Ramos (cell line): Measurements from ENCODE around the gene CISTR.
"Not testable (repeated sequence)": the region's sequence is repeated elsewhere in the genome, so short reads cannot be mapped to it uniquely, and the experiment has no call there.

Experiments
- in situ Hi-C: fragments of 300-500 bp; cut with MboI; formaldehyde crosslinking; loops from one replicate; pipeline ENCODE4 v1.14.3; 2022; ENCODE audit warnings: low sequenced_read_pairs; ENCODE audit not compliant: unreplicated experiment

CISTR gene

DNA sequence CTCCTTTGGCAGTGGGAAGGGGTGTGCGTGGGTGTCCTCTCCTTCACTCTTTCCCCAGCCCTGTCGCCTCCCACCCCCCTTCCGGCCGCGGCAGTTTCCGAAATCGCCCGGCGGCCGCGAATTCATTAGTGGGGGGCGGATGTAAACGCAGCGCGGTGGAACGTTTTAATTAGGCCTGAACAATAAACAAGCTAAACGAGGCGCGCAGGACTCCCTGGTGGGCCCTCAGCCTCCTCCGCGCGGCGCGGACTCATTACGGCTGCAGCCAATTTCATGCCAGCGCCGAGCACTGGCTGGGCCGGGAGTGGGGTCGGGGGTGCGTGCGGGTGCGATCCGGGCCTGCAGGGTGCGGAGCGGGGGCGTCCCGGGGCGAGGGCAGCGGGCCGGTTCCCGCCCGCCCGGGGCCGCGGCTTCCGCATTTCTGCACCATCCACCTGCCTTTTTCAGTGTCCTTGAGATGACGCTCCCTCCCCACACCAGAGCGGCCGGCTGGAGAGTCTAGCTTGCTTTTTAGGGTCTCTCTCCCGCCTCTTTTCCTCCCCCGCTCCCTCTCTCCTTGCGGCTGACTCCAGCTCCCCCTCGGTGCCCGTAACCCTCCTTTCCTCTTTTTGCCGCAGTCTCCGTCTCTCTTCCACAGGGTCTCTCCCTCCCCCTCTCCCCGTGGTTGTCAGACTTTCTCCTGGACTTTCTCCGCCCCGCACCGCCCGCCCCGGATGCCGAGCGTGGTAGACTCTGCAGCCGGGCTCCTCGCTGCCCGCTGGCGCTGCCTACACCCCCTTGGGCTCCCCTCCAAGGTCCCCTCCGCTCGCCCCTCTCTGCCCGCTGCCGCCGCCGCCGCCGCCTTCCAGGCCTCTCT is at the start of gene CISTR:
Gene CISTR, minus strand, starts transcription at position 644 of the 856 bp plus-strand sequence.
- in situ Hi-C loops = no loop called here

GRCh38 chr12:53798575-53798974 is 46.8 kb upstream of the CISTR start:
- in situ Hi-C loops = no loop called here

DNA sequence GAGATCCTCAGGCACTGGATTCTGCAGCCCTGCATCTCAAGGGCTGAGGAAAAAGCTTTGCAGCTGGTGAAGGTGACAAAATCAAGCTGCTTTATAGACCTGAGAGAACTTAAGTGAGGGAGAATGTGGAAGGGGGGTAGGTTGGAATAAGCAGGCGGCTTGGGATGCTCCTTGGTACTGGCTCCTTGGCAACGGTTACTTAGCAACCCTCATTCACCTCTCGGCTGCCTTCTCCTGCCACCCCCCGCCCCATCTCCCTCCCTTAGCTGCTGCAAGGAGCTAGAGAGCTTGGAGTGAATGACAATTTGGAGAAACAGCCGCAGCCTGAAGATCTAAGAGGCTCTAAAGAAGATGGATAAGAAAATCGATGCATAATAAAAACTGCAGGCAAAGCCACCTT is 44.1 kb upstream of the CISTR start:
- in situ Hi-C loops = no loop called here

- in situ Hi-C loops = no loop called here
These were observed 41.4 kb upstream of the CISTR start for GRCh38 chr12:53793221-53793620.

DNA sequence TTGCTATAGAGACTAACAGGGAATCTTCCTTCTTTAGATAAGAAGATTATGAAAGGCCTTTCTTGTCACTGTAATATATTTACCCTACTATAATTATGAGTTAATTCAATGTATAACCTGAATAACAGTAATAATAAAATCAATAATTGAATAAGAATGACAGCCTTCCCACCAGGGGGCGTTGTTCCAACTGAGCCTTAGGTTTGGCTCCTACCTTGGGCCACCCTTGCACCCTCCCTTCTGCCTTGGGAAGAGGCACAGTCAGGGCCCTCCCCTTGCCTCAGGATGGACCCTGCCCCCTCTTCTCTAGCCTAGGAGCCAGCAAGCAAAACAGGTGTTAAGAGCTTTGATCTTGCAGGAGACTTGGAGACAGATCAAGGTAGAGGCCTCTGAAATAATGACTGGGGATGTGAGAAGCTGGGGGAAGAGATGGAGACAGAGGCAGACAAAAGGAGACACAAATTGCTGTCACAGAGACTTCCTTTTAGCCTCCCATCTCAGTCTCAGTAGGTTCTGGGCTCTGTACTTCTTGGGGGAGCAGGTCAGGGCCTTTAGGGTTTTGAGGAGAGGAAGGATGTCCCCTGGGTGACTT is 40.1 kb upstream of the CISTR start:
- in situ Hi-C loops = no loop called here

GRCh38 chr12:53789570-53789969 is 37.8 kb upstream of the CISTR start:
- in situ Hi-C loops = no loop called here

- in situ Hi-C loops = no loop called here
These were observed 37.1 kb upstream of the CISTR start for GRCh38 chr12:53788892-53789291.

DNA sequence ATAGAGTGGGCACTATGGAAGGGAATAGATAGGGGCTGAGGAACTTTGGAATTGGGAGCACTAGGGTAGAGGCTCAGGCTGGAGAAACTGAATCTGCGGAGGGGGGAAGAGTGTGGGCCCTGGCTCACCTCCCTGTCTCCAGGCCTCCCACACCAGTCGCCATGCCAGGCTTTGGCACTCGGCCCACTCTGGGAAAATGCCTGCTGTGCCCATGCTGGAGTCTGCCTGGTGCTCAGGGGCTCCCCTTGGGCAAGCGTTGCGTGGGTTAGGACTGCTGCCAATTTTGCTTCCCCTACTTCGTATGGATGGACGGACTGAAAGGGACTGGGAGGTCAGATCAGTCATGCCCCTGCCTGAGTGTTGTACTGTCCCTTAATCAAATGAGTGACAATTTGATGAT is 34.6 kb upstream of the CISTR start:
- in situ Hi-C loops = no loop called here

GRCh38 chr12:53785161-53785560 is 33.4 kb upstream of the CISTR start:
- in situ Hi-C loops = no loop called here

GRCh38 chr12:53782093-53782703 is 30.4 kb upstream of the CISTR start:
- in situ Hi-C loops = no loop called here

DNA sequence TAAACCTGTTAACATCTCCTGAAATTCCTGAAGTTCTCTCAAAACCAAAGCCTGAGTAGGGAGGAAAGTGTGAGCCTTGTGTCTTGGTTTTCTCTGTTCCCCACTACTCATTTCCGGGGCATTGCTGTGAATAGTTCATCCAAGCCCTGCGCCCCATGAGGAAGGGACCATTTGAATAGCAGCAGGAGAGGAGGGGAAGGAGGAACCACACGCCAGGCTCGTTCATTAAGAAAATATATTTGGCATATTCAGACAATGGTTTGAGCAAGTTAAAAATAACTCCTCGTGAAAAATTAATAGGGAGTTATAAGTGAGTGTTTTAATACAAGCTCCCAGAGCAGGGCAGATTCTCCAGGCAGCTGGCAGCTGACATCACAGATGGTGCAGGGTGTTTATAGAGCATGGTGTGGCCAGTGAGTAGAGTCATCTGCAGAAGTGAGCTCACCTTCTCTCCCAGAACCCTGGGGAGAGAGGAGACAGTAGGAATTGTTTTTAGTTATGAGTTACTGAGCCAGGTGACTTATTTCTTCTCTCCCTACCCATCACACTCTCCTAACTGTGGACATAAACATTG is 29.5 kb upstream of the CISTR start:
- in situ Hi-C loops = no loop called here

DNA sequence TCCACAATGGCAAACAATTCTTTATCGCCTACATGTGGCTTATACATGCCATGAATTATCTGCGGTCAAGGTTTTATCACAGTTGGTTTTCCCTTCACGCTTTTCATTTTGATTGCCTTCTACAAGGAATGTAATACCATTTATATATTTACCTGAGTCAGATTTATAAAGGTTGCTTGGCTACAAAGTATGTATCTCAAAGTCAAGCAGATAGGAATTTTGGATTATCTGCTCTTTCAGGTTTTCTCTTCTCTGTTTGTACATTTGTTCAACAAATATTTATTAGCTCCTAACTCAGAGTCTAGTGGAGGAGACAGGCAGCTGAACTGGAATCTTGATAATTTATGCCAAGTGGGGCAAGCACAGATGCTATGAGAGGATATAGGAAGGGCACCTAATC is 28.5 kb upstream of the CISTR start:
- in situ Hi-C loops = no loop called here

- in situ Hi-C loops = not testable (repeated sequence)
These were observed 27.9 kb upstream of the CISTR start for GRCh38 chr12:53779679-53780078.

DNA sequence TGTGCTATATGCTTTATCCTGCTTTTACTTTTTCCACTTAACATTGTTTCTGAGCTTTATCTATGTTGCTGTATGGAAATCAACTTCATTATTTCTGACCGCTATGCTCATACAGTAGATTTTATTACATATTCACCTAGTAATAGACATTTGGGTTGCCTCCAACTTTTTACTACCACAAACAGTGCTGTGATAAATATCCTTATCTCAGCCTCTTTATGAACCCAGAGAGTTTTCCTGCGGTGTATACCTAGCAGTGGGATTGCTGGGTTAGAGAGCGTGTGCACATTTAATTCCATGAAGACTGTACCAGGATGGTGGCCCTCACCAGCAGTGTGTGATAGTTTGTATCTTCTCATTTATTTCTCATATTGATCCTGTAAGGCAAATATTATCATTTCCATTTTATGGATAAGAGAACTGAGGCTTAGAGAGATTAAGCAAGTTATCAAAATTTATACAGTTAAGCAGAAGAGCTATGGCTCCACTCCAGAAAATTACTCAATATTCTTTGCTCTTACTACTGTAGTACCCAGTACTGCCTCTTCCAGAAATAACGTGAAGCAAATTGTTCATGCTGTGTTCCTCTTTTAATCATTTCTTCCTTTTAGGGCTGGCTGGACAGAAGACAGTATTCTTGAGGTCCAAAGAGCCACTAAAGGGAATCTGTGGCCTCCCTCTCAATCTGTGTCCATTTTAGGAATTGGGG is 26.3 kb upstream of the CISTR start:
- in situ Hi-C loops = no loop called here

DNA sequence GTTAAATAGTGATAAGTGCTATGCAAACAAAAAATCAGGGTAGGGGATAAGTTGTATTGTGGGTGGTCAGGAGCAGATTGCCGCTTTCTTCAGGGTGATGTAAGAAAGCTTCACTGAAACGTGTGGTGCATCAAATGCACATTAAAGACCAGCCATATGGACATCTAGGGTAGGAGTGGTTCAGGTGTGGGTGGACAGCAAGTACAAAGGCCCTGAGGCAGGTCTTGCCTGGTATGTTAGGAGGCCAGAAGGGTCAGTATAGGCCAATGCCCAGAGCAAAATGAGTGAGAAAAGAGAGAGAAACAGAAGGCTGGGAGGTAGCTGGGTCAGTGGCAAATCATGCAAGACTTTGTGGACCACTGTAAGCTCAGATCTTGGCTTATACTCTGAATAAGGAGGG is 25.6 kb upstream of the CISTR start:
- in situ Hi-C loops = no loop called here

DNA sequence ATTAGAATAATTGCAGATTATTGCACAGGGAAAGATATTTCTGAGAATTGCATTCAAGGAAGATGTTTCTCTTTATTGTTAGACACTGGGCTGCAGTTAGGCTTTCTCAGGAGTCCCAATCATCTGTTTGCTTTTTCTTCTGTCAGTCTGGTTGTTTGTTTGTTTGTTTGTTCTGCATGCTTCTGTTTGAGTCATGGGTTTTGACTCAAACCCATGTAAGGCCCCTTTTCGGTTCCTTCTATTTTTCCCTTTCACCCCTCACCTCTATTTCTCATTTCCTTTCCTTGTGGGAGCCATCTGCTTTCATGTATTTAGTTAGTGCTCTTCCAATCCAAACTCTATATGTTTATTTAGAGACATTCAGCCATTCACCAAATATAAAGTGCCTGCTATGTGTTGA is 25.1 kb upstream of the CISTR start:
- in situ Hi-C loops = no loop called here

DNA sequence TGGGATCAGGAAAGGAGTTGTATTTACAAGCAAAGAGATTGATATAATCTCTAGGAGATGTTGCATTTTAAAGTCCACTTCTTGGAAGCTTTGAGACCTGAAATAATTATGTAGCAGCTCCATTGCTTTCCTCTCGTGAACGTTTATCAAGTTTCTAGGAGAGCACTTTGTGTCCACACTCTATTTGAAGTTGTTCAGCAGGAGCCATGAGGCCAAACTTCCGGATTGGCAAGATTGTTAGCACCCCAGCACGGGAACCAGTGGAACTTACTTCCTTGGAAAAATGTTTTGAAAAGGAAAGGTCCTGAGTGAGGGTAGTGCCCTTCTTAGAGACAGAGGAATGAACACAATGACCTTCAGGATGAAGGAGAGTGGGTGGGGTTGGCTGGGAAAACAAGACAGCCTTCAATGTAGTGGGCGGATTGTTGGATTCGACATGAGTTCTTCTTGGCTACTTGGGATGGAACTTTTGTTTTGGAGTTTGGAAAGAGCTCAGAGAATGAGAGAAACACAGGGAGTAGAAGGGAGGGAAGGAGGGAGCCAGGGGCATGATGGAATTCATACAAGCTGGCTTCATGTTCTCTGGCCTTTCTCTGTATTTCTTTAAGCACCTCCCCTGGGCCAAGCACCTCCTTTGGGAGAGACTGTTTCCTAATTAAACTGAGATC is 23.8 kb upstream of the CISTR start:
- in situ Hi-C loops = no loop called here

GRCh38 chr12:53770281-53770680 is 18.5 kb upstream of the CISTR start:
- in situ Hi-C loops = no loop called here

DNA sequence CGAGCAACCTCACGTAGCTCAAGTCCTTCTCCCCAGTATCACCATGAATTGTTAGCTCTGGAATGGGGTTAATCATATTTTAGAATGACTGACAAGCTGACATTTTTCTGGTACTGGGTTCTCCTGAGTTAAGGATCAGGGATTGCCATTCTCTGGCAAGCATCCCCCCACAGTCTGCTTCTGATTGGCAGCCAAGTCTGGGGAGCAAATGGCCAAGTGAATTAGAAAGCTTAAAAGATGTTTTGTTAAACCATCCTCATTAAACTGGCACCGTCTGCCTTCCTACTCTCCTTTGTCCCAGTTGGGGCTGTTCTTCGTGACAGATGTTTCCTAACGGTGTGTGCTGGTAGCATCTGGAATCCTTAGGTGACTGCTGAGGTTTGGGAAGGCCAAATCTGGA is 17.2 kb upstream of the CISTR start:
- in situ Hi-C loops = no loop called here

- in situ Hi-C loops = no loop called here
These were observed 15.1 kb upstream of the CISTR start for GRCh38 chr12:53766881-53767280.
